HG02870 (cell line): ENCODE results near the gene CSGALNACT2.
"Not testable (repeated sequence)": the region's sequence is repeated elsewhere in the genome, so short reads cannot be mapped to it uniquely, and the experiment has no call there.

ENCODE experiments used
- ATAC-seq: cut with Tn5 transposase; IDR thresholded peaks from one replicate; pipeline ENCODE4 v1.9.1; 2021; ENCODE audit warnings: mild to moderate bottlenecking, moderate library complexity; ENCODE audit not compliant: unreplicated experiment

The CSGALNACT2 gene

GRCh38 chr10:43211431-43212042 lies 73.3 kb downstream of the CSGALNACT2 start:
- ATAC-seq = no peak

- no peak for ATAC-seq
These were observed 73.9 kb downstream of the CSGALNACT2 start for GRCh38 chr10:43212043-43212721.

- no peak for ATAC-seq
These were observed 76.1 kb downstream of the CSGALNACT2 start for GRCh38 chr10:43214071-43214955.

GRCh38 chr10:43214956-43215561 lies 76.8 kb downstream of the CSGALNACT2 start:
- no peak for ATAC-seq

GRCh38 chr10:43215758-43216455 lies 77.7 kb downstream of the CSGALNACT2 start:
- no peak for ATAC-seq

GRCh38 chr10:43216931-43217562 lies 78.8 kb downstream of the CSGALNACT2 start:
- ATAC-seq = no peak

GRCh38 chr10:43217563-43218205 lies 79.4 kb downstream of the CSGALNACT2 start:
- no peak for ATAC-seq

GRCh38 chr10:43218206-43218950 lies 80.1 kb downstream of the CSGALNACT2 start:
- ATAC-seq = no peak

GRCh38 chr10:43218951-43219837 lies 80.9 kb downstream of the CSGALNACT2 start:
- no peak for ATAC-seq

GRCh38 chr10:43219848-43220247 lies 81.6 kb downstream of the CSGALNACT2 start:
- ATAC-seq = no peak

GRCh38 chr10:43220251-43220650 lies 82.0 kb downstream of the CSGALNACT2 start:
- not testable (repeated sequence) for ATAC-seq

- no peak for ATAC-seq
These were observed 82.6 kb downstream of the CSGALNACT2 start for GRCh38 chr10:43220657-43221418.

GRCh38 chr10:43221419-43222209 lies 83.4 kb downstream of the CSGALNACT2 start:
- no peak for ATAC-seq

GRCh38 chr10:43222210-43222720 lies 84.0 kb downstream of the CSGALNACT2 start:
- no peak for ATAC-seq

- ATAC-seq = no peak
These were observed 84.8 kb downstream of the CSGALNACT2 start for GRCh38 chr10:43223056-43223455.

- ATAC-seq = no peak
These were observed 86.1 kb downstream of the CSGALNACT2 start for GRCh38 chr10:43224321-43224720.
